Astrocyte (in vitro differentiated cells and primary cell): ENCODE results near the gene TATDN2.

Experiments used
- CTCF ChIP-seq: IDR thresholded peaks from 2 replicates; pipeline ENCODE4 v1.5.1; 2011; ENCODE audit warnings: low read depth, mild to moderate bottlenecking, inconsistent platforms, low read length, moderate library complexity; ENCODE audit not compliant: insufficient read depth
- EZH2 ChIP-seq: IDR thresholded peaks from 2 replicates; pipeline ENCODE4 v1.6.1; 2012; ENCODE audit warnings: mild to moderate bottlenecking, low read length, inconsistent platforms; ENCODE audit not compliant: insufficient read depth

GRCh38 chr3:10232137-10232536 lies 16.1 kb upstream of the TATDN2 start:
- TF ChIP-seq CTCF (no peak), EZH2 (no peak)
